HepG2 (cell line): ENCODE results near the gene ZNF365. TPM values are rescaled to one million over a fixed set of nuclear protein-coding genes. Genes with fewer than 3 reads are reported as not detected.
A peak's percentile ranks its signal among the peaks of the same experiment; 100 is the strongest.

Experiments
- ATAC-seq: fragments of 200-7000 bp; cut with Tn5 transposase; 3 replicates; pipeline ENCODE4 v1.9.1; 2020; ENCODE audit warnings: mild to moderate bottlenecking, moderate library complexity
- BruUV-seq: library from RNA; stranded (reverse); fragments of 400-500 nt; replicated peaks from 2 replicates; lab custom pipeline; 2021; lab: Mats Ljungman, UMichigan
- CTCF ChIA-PET: fragments of 300-600 bp; formaldehyde crosslinking; extraction: SDS; loops from one replicate; lab custom pipeline; 2021; ENCODE audit warnings: low total read pairs, inconsistent platforms, low intra/inter-chr PET ratio; lab: Yijun Ruan, JAX
- POLR2A ChIA-PET: fragments of 350-600 bp; sonication (Branson Sonifier 250); formaldehyde crosslinking; loops from one replicate; lab custom pipeline; 2020; ENCODE audit warnings: antibody characterized with exemption, inconsistent platforms; lab: Yijun Ruan, JAX
- DNase-seq: peaks from one replicate; pipeline ENCODE4 v3.0.0-alpha.2; 2015; ENCODE audit warnings: low spot score
- FAIRE-seq: peaks from 3 replicates; lab custom pipeline; 2011; peaks lifted over from hg19 to GRCh38; lab: Jason Lieb, UNC
- H2AFZ ChIP-seq: one replicate; pipeline ENCODE4 v1.6.1; 2011; ENCODE audit warnings: low read length, inconsistent platforms
- H3K27ac ChIP-seq: fragments of 300-600 bp; 3 replicates; pipeline ENCODE4 v1.8.0; 2011; ENCODE audit warnings: mixed run types, mild to moderate bottlenecking, mixed read lengths, low read length, inconsistent platforms; ENCODE audit not compliant: insufficient read depth; ENCODE audit errors: extremely low read length
- H3K27me3 ChIP-seq, 2 experiments: fragments of 200-600 bp in 1 of 2; 2 replicates in 1 of 2; 3 replicates in 1 of 2; pipeline versions ENCODE4 v1.6.0 to v1.8.0; 2011; ENCODE audit warnings: low read length in 2 of 2, mild to moderate bottlenecking in 2 of 2, moderate library complexity in 2 of 2, inconsistent platforms in 1 of 2; ENCODE audit not compliant: insufficient read depth in 2 of 2, control insufficient read depth in 1 of 2
- H3K36me3 ChIP-seq, 2 experiments: fragments of 200-600 bp in 1 of 2; replicated peaks in 1 of 2; 2 replicates in 1 of 2; 3 replicates in 1 of 2; pipeline versions ENCODE4 v1.5.1 to v1.8.0; 2011; ENCODE audit warnings: low read length in 2 of 2, inconsistent platforms in 1 of 2; ENCODE audit not compliant: insufficient read depth in 2 of 2, control insufficient read depth in 1 of 2
- H3K4me1 ChIP-seq: 2 replicates; pipeline ENCODE4 v1.5.1; 2012; ENCODE audit warnings: low read length, inconsistent platforms; ENCODE audit not compliant: insufficient read depth
- H3K4me2 ChIP-seq: 2 replicates; pipeline ENCODE4 v1.6.0; 2011; ENCODE audit warnings: low read depth, low read length, inconsistent platforms
- H3K4me3 ChIP-seq, 3 experiments: fragments of 200-600 bp in 1 of 3; sonication (generic), shearing (Covaris generic) in 1 of 3; replicated peaks in 1 of 3; 2 replicates each; pipeline ENCODE4 v1.5.1; 2011 to 2016; ENCODE audit warnings: low read length in 3 of 3, inconsistent platforms in 2 of 3, low read depth in 2 of 3, mild to moderate bottlenecking in 2 of 3, control low read depth in 1 of 3, mixed read lengths in 1 of 3; ENCODE audit not compliant: insufficient read depth in 1 of 3
- H3K79me2 ChIP-seq: one replicate; pipeline ENCODE4 v1.6.1; 2011; ENCODE audit warnings: low read length, inconsistent platforms; ENCODE audit not compliant: insufficient read depth
- H3K9ac ChIP-seq: 2 replicates; pipeline ENCODE4 v1.6.0; 2011; ENCODE audit warnings: mild to moderate bottlenecking, low read depth, low read length, inconsistent platforms; ENCODE audit not compliant: insufficient read depth
- H3K9me3 ChIP-seq: 2 replicates; pipeline ENCODE4 v1.5.1; 2012; ENCODE audit warnings: mild to moderate bottlenecking, low read length
- H4K20me1 ChIP-seq: 2 replicates; pipeline ENCODE4 v1.6.0; 2011; ENCODE audit warnings: inconsistent platforms, mild to moderate bottlenecking, low read length, moderate library complexity; ENCODE audit not compliant: insufficient read depth
- CTCF ChIP-seq: sonication (generic); formaldehyde crosslinking; IDR thresholded peaks from 2 replicates; pipeline ENCODE4 v1.5.0; 2020; ENCODE audit warnings: mild to moderate bottlenecking, missing genetic modification reagents, moderate library complexity
- GABPB1 ChIP-seq: IDR thresholded peaks from 2 replicates; pipeline ENCODE4 v1.6.1; 2016; ENCODE audit warnings: mild to moderate bottlenecking, missing genetic modification reagents, moderate library complexity, missing compliant biosample characterization
- GPBP1L1 ChIP-seq: sonication (generic); formaldehyde crosslinking; IDR thresholded peaks from 2 replicates; pipeline ENCODE4 v1.5.0; 2020; ENCODE audit warnings: mild to moderate bottlenecking, missing genetic modification reagents
- LCORL ChIP-seq, 2 experiments: fragments of 450-650 bp in 1 of 2; sonication (generic) in 1 of 2; formaldehyde crosslinking in 1 of 2; IDR thresholded peaks; 2 replicates each; pipeline versions ENCODE4 v1.5.0 to v1.6.1; 2017 to 2020; ENCODE audit warnings: antibody characterized with exemption in 1 of 2, missing genetic modification reagents in 1 of 2
- MED1 ChIP-seq: sonication (generic); formaldehyde crosslinking; IDR thresholded peaks from 2 replicates; pipeline ENCODE4 v1.4.0; 2020; ENCODE audit warnings: missing genetic modification reagents
- MIXL1 ChIP-seq: IDR thresholded peaks from 2 replicates; pipeline ENCODE4 v1.6.1; 2016
- MTF1 ChIP-seq: sonication (generic); formaldehyde crosslinking; IDR thresholded peaks from 2 replicates; pipeline ENCODE4 v1.5.0; 2020; ENCODE audit warnings: missing genetic modification reagents
- MXI1 ChIP-seq: IDR thresholded peaks from 3 replicates; pipeline ENCODE4 v1.6.1; 2012; ENCODE audit warnings: low read depth, low read length, inconsistent platforms, borderline replicate concordance
- NR2C2 ChIP-seq: sonication (generic); formaldehyde crosslinking; IDR thresholded peaks from 2 replicates; pipeline ENCODE4 v1.4.0; 2020; ENCODE audit warnings: missing genetic modification reagents, mild to moderate bottlenecking, moderate library complexity, borderline replicate concordance
- SMC3 ChIP-seq: IDR thresholded peaks from 2 replicates; pipeline ENCODE4 v1.6.1; 2011; ENCODE audit warnings: low read length, improper control_type of control experiment
- STAG1 ChIP-seq: sonication (generic); formaldehyde crosslinking; IDR thresholded peaks from 2 replicates; pipeline ENCODE4 v1.4.0; 2020; ENCODE audit warnings: missing genetic modification reagents
- ZNF34 ChIP-seq: sonication (generic); formaldehyde crosslinking; IDR thresholded peaks from 2 replicates; pipeline ENCODE4 v1.4.0; 2020; ENCODE audit warnings: mild to moderate bottlenecking, missing genetic modification reagents, borderline replicate concordance
- ZNF883 ChIP-seq: sonication (generic); formaldehyde crosslinking; IDR thresholded peaks from 2 replicates; pipeline ENCODE4 v1.5.1; 2020; ENCODE audit warnings: mild to moderate bottlenecking, missing genetic modification reagents; ENCODE audit errors: not compliant biosample characterization
- ZSCAN29 ChIP-seq: sonication (generic); formaldehyde crosslinking; conservative IDR thresholded peaks from 2 replicates; pipeline ENCODE4 v1.4.0; 2020; ENCODE audit warnings: mild to moderate bottlenecking, missing genetic modification reagents
- WGBS: methylation state at CpG from one replicate; pipeline ENCODE4 v1.1.6; 2017; ENCODE audit warnings: low lambda C conversion rate; 5-methylcytosine and 5-hydroxymethylcytosine counted together
- in situ Hi-C: cut with HindIII; loops from 2 replicates; pipeline ENCODE4 v1.10.0; 2017; ENCODE audit warnings: low pct_unique_long_range_greater_than_20kb; ENCODE audit not compliant: extremely low pct_ligation_motif_present
- intact Hi-C: fragments of 100-400 bp; cut with micrococcal nuclease; formaldehyde crosslinking; loops from one replicate; pipeline ENCODE4 v1.10.0; 2022; ENCODE audit not compliant: unreplicated experiment
- polyA plus RNA-seq, 8 experiments: library from polyadenylated mRNA; depleted of rRNA in 3 of 8; stranded (reverse) in 7 of 8; unstranded in 1 of 8; fragments of >200 nt; fragmentation: Illumina TruSeq in 4 of 8; extraction: Trizol in 4 of 8; gene quantifications; 2 replicates each; pipeline versions ENCODE4 v1.2.1 to v1.2.3, GENCODE V29; 2011 to 2016; ENCODE audit warnings: low read depth in 4 of 8, missing spikeins in 1 of 8, mixed read lengths in 1 of 8; ENCODE audit not compliant: insufficient read depth in 1 of 8
- total RNA-seq, 5 experiments: library from RNA; depleted of rRNA; stranded (reverse); fragments of >200 nt; fragmentation: Illumina TruSeq; extraction: Trizol; gene quantifications; 2 replicates each; pipeline ENCODE4 v1.2.3, GENCODE V29; 2016; ENCODE audit warnings: low read depth in 1 of 5

ZNF365 gene
- total and polyA plus RNA-seq, 2 of the 13 experiments (the other 11 are each of a cell fraction or from before 2014, with no cell fraction given), result not detected

- peak; percentile 41 for DNase-seq
- H3K79me2 ChIP-seq, result no peaks in the 10 kb centered on the region
- 0 out of 5 replicates have a peak, but pooled peaks cover 0 to 2% of the 10 kb centered on the region in 2 experiments for H3K27me3 ChIP-seq
- H2AFZ ChIP-seq, result no peak overlapping the region
- ChIA-PET POLR2A (no interaction called here), CTCF (interaction anchor here (1.2 kb wide), 1 partner anchor 720 kb away, joined by 3 read pairs; no protein-coding TSS in a partner anchor)
- H3K4me1 ChIP-seq, result no peaks in the 10 kb centered on the region
- in situ Hi-C loops, result no loop called here
- peak; percentile 62 for ATAC-seq
- no peak overlapping the region for H3K4me2 ChIP-seq
- BruUV-seq, result no TSS peak
- 0% methylated on average over 3 of the region's 3 CpGs for WGBS
- TF ChIP-seq LCORL (IDR thresholded peaks at IDR 0.05) (no peak), LCORL (CRISPR knock-in tag; IDR thresholded peaks at IDR 0.05) (no peak), CTCF (CRISPR knock-in tag) (peak; percentile 70), SMC3 (peak; percentile 23; the same call in 1 of the 2 replicates), ZNF883 (no peak), STAG1 (CRISPR knock-in tag) (peak; percentile 68), MIXL1 (CRISPR knock-in tag) (0 out of 2 replicates have a peak, but pooled peaks have one; percentile 48)
- TF ChIP-seq, all 625 proteins: peak for 4
- Histone ChIP-seq H3K9me3 (no peaks in the 10 kb centered on the region), H3K27ac (no peak overlapping the region), H3K9ac (no peak overlapping the region), H3K36me3 (no peaks in the 10 kb centered on the region), H4K20me1 (no peaks in the 10 kb centered on the region), H3K4me3 (no peak overlapping the region)
- intact Hi-C loops, result loop anchor here (1.0 kb wide), 2 partner anchors 49 to 721 kb away; no protein-coding TSS in a partner anchor
- peak; percentile 56 for FAIRE-seq
These were observed 63.5 kb downstream of the ZNF365 start for GRCh38 chr10:62437696-62438095.

GRCh38 chr10:62442006-62442405, 67.8 kb downstream of the ZNF365 start:
- H3K4me1 ChIP-seq, result no peaks in the 10 kb centered on the region
- TF ChIP-seq MED1 (CRISPR knock-in tag) (no peak), MXI1 (no peak), GPBP1L1 (no peak), ZNF34 (CRISPR knock-in tag) (no peak), ZSCAN29 (CRISPR knock-in tag) (no peak), MTF1 (CRISPR knock-in tag) (no peak), NR2C2 (no peak), GABPB1 (no peak)
- TF ChIP-seq, all 625 proteins: peak for 0
- Histone ChIP-seq H4K20me1 (no peaks in the 10 kb centered on the region), H3K27me3 (no peaks in the 10 kb centered on the region), H3K4me2 (no peak overlapping the region), H3K9me3 (no peaks in the 10 kb centered on the region), H3K4me3 (no peak overlapping the region), H3K9ac (no peak overlapping the region), H2AFZ (no peak overlapping the region), H3K27ac (no peak overlapping the region), H3K36me3 (no peaks in the 10 kb centered on the region), H3K79me2 (no peaks in the 10 kb centered on the region)
- POLR2A ChIA-PET, result no interaction called here
- DNase-seq (no peak), ATAC-seq (no peak), FAIRE-seq (no peak)
- in situ Hi-C loops, result no loop called here
- CTCF ChIA-PET, result no interaction called here
- intact Hi-C loops, result no loop called here
- BruUV-seq, result no TSS peak
- 3% methylated on average over 3 of the region's 3 CpGs for WGBS
